Raji (cell line): ENCODE data around the gene PNLDC1.

ENCODE experiments used
- POLR2A ChIP-seq: IDR thresholded peaks from 2 replicates; pipeline ENCODE4 v1.6.1; 2011; ENCODE audit warnings: low read depth, low read length, control low read depth; ENCODE audit not compliant: insufficient read depth

The PNLDC1 gene

GRCh38 chr6:159766906-159767305 lies 33.2 kb upstream of the PNLDC1 start:
- no peak for TF ChIP-seq POLR2A

DNA sequence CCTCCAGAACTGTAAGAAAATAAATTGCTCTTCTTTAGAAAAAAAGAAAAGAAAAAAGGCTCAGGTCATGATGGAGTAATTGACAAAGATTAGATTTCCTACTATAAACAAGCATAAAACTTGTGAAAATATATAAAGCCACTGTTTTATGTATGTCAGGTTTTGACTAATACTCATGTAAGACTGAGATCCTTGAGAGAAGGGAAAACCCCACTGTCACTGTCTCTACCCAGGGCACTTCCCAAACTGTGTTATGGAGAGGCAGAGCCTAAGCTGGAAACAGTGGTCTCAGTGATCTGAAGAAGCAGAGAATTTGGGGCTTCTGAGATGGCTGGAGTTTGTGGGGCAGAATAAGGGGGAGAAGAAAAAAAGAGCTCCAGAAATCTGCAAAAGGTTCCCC lies 30.6 kb upstream of the PNLDC1 start:
- no peak for TF ChIP-seq POLR2A

- TF ChIP-seq POLR2A: no peak
These were observed 27.9 kb upstream of the PNLDC1 start for GRCh38 chr6:159772196-159772595.

DNA sequence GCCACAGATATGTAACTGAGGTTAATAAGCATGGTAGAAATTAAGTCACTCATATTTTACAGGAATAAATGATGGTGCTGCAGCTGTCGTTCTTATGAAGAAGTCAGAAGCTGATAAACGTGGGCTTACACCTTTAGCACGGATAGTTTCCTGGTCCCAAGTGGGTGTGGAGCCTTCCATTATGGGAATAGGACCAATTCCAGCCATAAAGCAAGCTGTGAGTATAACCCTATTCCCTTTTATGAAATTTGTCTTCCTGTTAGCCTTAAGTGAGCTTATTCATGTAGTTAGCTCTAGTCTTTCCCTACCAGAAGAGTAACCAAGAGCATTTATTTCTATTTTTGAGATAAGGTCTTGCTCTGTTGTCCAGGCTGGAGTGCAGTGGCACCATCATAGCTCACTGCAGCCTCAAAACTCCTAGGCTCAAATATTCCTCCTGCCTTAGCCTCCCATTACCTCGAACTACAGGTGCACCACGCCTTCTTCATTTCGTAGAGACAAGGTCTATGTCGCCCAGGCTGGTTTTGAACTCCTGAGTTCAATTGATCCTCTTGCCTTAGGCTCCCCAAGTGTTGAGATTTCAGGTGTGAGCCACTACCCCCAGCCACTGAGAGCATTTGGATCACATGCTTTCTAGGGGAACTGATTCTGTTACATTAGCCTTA lies 22.7 kb upstream of the PNLDC1 start:
- no peak for TF ChIP-seq POLR2A

DNA sequence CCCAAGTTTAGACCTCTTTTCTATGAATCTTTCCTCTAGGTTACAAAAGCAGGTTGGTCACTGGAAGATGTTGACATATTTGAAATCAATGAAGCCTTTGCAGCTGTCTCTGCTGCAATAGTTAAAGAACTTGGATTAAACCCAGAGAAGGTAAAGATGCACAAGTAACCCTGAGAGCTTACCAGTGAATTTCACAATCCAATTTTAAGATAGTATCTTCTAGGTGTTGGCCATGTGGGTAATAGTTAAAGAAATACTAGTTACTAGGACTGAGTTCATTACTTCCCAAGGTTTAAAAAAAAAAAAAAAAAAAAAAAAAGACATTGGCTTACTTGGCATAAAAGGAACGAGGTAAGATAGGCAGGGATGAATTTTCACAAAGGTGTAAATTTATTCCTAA lies 21.9 kb upstream of the PNLDC1 start:
- TF ChIP-seq POLR2A: no peak

DNA sequence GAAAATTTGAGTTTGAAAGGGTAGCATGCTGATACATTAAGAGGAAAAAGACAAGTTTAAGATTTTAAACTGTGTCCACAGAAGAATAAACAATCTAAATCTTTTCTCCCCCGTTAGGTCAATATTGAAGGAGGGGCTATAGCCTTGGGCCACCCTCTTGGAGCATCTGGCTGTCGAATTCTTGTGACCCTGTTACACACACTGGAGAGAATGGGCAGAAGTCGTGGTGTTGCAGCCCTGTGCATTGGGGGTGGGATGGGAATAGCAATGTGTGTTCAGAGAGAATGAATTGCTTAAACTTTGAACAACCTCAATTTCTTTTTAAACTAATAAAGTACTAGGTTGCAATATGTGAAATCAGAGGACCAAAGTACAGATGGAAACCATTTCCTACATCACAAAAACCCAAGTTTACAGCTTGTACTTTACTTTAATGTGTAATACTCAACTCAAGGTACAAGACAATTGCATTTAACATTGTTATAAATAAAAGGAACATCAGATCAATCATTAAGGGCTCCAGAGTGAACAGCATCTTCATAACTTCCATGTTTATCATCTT lies 21.5 kb upstream of the PNLDC1 start:
- TF ChIP-seq POLR2A: no peak

DNA sequence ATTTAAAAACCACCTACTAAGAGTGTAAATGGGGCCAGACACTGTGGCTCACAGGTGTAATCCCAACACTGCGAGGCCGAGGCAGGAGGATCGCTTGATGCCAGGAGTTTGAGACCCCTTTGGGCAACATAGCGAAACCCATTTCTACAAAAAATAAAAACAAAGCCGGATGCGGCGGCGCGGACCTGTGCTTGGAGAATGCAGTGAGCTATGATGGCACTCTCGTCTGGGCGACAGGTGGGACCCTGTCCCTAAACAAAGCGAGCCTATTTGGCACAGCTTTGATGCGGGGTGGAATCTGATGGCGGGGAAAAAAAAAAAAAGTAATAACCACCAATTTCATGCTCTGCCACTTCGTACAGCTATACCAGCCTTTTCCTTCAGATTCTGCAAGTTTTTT lies 11.8 kb upstream of the PNLDC1 start:
- no peak for TF ChIP-seq POLR2A

GRCh38 chr6:159788753-159789376 lies 11.2 kb upstream of the PNLDC1 start:
- no peak for TF ChIP-seq POLR2A

DNA sequence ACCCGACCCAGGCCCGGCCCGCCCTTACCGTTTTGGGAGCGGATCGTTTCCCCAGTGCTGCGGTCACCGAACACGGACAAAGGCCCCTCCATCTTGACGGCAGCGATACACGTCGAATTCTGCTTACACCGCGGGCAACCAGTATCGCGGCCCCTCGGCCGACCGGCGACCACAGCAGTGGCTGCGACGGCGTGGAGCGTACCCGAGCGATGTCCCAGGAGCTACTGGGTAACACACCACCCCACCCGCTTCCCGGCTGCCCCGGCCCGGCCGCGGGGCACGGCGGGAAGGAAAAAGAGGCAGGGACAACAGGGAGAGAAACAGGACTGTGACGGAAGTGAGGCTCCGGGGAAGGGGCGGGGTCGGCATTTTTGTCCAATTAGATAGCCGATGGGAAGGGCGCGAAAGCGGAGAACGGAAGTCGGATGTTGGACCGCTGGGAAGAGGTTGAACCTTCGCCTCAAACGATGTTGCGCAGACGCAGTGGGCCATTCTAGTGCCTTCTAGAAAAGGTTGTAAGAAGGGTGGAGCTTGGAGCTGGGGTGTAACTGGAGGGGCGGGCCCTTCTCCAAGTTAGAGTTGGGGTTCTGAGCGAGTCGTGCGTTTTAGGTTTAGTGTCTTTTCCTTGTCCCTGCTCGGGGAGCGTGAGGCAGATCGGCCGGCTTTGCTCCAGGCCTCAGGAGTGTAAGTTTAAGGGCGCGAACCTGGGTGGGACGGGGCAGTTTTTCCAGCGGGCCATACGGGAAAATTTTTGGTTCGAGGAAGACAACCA lies 10.5 kb upstream of the PNLDC1 start, which contains the start of gene TCP1:
TCP1 (minus strand) TSS at position 226 of the 772 bp plus-strand sequence; CDS start at position 92, 134 bp downstream.
- TF ChIP-seq POLR2A: peak; percentile 97

GRCh38 chr6:159790149-159790955 lies 9.7 kb upstream of the PNLDC1 start, which contains the start of gene MRPL18:
TSS of gene MRPL18 (plus strand) at chr6:159790467. CDS start at chr6:159790588, 121 bp downstream.
- TF ChIP-seq POLR2A: peak; percentile 79

DNA sequence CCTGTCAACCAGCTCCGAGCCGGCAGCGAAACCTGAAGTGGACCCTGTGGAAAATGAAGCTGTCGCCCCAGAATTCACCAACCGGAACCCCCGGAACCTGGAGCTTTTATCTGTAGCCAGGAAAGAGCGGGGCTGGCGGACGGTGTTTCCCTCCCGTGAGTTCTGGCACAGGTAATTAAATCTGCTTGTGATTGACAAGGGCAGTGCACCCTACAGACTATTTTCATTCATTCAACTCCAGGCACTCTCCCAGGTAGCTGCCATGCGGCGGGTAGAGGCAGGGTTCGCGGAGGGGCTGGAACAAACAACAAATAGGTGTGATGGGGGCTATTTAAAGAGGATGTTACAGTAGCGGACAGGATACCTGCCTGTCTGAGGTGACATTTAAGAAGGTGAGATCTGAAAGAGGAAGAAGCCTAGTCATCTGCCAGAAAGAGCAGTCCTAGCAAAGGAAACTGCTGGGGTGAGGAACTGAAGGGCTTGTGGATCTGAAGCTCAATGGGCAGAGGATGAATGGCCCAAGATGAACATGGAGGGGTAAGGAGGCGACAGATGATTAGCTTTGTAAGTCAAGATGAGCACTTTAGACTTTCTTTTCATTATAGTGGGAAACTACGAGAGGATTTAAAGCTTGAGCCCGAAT lies 9.0 kb upstream of the PNLDC1 start:
- TF ChIP-seq POLR2A: no peak

- no peak for TF ChIP-seq POLR2A
These were observed 2.5 kb upstream of the PNLDC1 start for GRCh38 chr6:159797554-159797953.

DNA sequence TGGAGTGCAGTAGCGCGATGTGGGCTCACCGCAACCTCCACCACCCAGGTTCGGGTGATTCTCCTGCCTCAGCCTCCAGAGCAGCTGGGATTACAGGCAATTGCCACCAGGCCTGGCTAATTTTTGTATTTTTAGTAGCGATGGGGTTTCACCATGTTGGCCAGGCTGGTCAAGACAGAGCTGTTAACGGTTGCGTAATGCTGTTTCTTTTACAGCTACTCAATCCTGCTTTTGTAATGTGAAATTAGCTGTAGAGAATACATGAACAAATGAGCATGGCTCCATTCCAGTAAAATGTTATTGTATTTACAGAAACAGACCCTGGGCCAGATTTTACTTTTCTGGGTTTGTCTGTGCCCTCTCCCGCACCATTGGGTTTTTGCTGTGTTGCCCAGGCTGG lies 1.9 kb downstream of the PNLDC1 start:
- no peak for TF ChIP-seq POLR2A

DNA sequence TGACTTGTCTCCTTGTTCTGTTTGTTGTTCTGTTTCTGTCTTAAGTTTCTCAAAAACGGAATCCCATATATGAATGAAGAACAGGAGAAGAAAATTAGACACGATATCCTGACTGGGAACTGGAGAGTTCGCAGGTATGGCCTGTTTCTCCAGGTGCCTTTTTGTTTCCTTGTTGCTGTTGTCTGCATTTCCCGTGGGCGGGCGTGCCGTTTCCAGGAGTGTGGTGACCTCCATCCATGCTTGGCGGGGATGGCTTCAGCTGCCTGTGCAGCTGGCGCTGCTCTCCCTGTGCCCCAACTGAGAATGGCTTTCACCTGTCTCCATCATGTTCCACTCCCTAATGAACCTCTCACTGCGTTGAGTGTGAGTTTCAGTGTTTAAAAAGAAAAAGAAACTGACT lies 4.4 kb downstream of the PNLDC1 start:
- TF ChIP-seq POLR2A: no peak

DNA sequence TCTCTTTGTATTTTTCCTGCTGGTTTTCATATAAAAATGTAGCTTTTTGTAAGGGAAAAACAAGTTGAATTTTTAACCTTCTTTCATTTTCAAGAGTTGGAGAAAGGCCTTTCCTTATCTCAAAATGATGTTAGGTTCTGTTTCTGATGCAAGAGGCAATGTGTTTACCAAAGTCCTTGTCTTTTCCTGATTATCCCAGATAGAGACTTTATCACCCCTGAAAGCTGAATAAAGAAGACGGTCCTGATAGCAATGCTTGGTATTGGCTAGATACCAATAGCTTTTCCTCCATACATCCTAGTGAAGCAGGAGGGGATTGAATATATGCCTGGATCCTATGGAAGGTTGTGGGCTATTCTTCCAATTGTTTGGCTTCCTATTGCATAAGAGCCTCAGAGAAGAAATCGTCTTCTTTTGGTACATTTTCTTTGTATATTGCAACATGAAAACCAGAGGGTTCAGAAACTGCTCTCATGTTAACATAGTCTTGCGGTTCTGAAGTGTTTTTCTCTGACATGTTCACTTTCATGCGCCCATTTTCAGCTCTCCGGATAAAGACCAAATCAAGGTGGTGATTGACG lies 5.5 kb downstream of the PNLDC1 start:
- no peak for TF ChIP-seq POLR2A
